HUDEP-2 (cell line): ENCODE data around the gene CUX1.

ENCODE experiments used
- DNase-seq, 76 experiments: peaks; one replicate each; lab custom pipeline; 2025; ENCODE audit not compliant: unreplicated experiment in 76 of 76; lab: John Stamatoyannopoulos, UW

CUX1 gene, protein sequence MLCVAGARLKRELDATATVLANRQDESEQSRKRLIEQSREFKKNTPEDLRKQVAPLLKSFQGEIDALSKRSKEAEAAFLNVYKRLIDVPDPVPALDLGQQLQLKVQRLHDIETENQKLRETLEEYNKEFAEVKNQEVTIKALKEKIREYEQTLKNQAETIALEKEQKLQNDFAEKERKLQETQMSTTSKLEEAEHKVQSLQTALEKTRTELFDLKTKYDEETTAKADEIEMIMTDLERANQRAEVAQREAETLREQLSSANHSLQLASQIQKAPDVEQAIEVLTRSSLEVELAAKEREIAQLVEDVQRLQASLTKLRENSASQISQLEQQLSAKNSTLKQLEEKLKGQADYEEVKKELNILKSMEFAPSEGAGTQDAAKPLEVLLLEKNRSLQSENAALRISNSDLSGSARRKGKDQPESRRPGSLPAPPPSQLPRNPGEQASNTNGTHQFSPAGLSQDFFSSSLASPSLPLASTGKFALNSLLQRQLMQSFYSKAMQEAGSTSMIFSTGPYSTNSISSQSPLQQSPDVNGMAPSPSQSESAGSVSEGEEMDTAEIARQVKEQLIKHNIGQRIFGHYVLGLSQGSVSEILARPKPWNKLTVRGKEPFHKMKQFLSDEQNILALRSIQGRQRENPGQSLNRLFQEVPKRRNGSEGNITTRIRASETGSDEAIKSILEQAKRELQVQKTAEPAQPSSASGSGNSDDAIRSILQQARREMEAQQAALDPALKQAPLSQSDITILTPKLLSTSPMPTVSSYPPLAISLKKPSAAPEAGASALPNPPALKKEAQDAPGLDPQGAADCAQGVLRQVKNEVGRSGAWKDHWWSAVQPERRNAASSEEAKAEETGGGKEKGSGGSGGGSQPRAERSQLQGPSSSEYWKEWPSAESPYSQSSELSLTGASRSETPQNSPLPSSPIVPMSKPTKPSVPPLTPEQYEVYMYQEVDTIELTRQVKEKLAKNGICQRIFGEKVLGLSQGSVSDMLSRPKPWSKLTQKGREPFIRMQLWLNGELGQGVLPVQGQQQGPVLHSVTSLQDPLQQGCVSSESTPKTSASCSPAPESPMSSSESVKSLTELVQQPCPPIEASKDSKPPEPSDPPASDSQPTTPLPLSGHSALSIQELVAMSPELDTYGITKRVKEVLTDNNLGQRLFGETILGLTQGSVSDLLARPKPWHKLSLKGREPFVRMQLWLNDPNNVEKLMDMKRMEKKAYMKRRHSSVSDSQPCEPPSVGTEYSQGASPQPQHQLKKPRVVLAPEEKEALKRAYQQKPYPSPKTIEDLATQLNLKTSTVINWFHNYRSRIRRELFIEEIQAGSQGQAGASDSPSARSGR (N-terminal part only)

DNA sequence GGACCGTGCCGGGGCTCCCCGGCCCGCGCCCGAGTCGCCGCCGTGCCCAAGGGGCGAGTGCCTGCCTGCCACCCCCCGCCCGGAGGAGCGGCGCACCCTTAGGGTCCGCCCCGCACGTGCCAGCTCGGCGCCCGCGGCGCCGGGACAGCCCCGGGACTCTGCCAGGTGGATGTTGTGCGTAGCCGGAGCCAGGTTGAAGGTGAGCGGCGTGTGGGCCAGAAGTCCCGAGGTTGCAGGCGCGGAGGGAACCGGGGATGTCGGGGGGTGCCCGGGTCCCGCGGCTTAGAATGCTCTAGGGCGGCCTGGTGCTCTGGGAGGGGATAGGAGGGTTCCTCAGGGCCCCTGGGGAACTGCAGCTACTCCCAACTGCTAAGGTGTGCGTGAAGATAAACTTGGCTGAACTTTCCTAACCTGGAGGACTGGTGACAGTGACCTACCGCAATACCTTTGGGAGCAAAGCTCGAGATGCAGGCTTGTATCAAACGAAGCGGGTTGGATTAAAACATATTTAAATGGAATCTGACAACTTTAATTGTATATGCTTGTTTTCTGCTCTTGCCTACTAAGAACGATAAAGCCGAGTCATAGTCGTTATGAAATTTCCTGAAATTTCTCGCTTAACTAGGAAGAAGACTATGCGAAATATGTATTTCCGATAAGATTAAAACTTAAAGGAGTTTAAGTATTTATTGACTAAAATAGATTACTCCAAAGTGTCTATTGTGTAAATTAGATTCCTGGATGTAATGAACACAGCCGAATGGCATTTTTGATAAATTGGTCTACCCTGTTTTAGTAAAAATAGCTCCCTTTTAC is at the start of gene CUX1:
CUX1 (plus strand) TSS at position 156 of the 816 bp plus-strand sequence; CDS start at position 170, 14 bp downstream.
- peak in 28 of 76 experiments; percentile 1 to 47 (median 21) for DNase-seq

DNA sequence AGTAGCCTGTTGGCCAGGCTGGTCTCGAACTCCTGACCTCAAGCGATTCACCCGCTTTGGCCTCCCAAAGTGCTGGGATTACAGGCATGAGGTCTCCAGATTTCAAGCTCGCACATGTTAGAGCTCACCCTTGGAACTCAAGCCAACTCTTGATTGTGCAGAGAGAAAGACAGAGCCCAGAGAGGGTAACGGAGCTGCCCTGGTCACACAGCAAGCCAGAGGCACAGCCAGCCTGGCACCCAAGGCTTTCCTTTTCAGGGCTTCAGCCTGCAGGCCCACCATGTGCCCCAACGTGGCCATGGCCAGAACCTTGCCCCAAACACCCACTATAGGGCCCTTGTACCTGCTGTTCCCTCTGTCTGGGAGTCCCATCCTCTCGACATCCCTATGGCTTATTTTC is 49.1 kb upstream of the CUX1 start:
- DNase-seq: no peak

DNA sequence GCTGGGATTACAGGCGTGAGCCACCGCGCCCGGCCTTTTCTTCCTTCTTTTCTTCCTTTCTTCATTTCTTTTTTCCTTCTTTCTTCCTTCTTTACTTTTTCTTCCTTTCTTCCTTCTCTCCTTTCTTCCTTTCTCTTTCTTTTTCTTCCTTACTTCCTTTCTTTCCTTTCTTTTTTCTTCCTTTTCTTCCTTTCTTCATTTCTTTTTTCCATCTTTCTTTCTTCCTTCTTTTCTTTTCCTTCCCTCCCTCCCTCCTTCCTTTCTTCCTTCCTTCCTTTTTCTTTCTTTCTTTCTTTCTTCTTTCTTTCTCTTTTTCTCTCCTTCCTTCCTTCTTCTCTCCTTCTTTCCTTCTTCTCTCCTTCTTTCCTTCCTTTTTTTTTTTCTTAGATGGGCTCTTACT is 47.0 kb upstream of the CUX1 start:
- DNase-seq: no peak

DNA sequence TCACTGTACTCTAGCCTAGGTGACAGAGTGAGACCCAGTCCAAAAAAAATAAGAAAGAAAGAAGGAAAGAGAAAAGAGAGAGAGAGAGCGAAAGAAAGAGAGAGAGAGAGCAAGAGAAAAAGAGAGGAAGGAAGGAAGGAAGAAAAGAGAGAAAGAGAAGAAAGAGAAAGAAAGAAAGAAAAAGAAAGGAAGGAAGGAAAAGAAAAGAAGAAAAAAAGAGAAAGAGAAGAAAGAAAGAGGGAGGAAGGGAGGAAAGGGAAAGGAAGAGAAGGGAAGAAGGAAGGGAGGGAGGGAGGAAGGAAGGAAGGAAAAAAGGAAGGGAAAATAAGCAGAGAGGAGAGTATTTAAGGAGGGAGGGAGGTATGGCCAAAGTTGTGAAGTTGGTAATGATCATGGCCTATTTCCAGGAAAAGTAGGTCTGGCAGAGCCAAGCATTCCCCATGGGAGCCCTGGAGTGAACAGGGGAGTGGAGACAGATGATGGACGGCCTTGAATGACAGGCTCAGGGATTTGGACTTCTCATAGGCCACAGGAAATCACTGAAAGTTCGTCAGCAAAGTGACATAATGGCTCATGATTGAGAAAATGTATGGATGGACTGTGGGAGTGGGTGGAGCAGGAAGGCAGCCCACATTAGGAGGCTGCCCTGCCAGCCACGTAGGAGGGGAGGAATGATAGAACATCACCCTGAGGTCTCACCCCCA is 44.8 kb upstream of the CUX1 start:
- no peak for DNase-seq

DNA sequence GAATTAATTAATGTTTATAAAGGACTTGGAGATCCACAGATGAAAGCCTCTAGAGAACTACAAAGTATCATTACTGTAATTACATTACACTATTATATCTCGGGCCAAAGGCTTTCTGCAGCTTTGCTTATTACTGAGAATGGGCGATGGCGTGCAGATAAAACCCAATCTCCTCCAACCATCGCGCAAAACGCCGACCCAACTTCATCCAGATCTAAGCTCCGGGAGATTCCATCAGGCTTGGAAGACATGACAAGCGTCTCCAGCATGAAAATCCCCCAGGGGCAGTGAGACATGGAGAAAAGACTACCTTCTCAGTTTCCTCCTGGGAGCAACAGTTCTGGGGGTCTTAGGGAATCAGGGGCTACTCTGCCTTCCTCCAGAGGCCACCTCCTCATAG is 42.2 kb upstream of the CUX1 start:
- no peak for DNase-seq

DNA sequence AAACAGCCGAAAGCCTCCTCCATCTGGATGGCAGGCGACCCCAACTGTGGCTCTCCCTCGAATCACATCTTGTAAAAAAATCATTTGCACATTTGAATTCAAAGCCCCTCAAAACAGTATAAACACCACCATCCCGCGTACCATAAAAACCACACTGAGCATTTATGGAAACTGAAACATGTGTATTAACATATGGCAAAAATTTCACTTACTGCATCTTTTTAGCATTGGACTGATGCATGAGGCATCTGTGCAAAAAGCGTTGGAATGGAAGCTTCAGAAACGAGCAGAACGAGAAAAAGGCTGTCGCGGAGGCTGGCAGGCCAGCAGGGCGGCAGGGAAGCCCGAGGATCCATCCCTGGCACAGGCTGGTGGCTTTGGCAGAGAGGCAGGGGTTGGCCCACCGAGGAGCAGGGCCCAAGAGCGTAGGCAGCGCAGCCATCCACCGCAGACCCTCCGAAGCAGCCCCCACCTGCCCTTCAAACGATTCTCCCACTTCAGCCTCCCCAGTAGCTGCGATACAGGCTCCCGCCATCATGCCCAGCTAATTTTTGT is 39.3 kb upstream of the CUX1 start:
- no peak for DNase-seq

DNA sequence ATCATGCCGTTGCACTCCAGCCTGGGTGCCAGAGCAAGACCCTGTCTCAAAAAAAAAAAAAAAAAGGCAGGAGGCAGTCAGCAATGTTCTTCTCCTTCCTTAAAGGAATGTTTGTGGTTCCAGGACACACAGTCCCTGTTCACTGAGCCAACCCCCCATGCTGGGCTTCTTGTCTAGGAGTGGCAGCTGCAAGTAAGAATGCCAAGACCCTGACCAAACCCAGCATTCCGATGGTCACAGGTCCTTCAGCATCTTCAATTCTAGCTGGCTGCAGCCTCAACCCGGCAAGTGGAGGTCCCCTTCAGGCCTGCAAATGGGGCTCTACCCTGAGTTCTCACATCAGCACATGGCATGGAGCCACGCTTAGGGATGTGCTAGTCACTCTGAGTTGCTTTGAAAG is 38.2 kb upstream of the CUX1 start:
- no peak for DNase-seq

DNA sequence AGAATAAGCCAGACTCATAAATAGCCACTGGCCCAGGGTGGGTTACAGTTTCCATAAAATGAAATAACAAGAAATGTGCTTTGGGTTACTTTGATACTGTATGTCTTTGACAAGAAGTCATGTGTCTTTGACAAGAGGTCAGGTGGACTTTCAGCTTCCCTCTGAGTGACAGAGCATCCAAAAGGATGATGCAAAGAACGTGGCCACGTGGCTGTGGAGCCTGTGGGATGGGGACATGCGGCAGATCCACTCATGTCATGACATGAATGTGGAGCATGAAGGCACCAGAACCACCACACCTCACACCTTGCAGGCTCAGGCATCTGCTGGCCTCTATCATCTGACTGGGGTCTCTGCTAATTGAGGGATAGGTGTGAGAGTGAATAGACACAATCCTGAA is 37.1 kb upstream of the CUX1 start:
- DNase-seq: no peak

DNA sequence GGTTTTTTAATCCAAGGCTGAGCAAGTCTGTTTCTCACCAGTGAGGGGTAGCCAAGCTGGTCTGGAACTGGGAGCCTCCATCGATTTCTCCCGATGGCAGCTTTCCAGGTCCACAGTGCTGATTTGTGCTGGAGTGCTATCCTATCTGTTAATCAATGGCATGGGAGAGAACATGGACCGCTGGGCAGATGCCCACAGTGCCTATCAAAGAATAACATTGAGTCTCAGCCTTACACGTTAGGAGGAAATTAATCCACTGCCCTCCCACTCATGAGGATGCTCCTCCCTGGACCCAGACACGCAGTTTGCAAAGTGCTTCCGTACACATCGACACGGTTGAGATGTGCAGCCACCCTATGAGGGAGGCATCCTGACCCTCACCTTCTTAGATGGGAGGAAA is 36.0 kb upstream of the CUX1 start:
- no peak for DNase-seq

DNA sequence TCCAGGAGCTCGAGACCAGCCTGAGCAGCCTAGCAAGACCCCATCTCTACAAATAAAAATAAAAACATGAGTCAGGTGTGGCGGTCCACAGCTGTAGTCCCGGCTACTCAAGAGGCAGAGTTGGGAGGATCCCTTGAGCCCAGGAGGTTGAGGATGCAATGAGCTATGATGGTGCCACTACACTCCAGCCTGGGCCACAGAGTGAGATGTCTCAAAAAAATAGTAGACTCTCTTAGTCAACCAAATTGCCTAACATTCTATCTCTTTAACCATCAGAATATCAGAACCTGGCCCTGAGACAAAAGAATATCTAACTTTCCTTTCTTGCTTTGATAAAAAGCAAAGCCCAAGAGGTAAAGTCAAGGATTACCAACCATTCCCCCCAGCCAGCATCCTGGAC is 35.0 kb upstream of the CUX1 start:
- DNase-seq: no peak

DNA sequence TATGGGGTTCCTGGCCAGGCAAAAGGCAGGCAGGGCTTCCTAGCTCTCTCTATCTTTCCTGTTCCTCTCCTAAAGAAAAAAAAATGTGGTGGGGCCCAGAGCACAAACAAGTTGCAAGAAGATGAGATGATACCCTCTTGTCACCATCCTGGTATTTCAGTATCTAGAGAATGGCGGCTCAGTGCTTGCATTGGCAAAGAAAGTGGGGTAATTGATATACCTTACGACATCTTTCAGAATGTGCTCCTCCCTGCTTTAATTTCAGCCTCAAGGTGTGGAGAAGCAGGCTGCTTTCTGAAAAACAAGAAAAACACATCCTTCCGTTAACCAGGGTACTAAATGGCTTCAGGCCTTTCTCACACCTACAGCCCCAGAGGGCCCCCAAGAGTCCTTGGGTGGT is 34.5 kb upstream of the CUX1 start:
- DNase-seq: no peak

DNA sequence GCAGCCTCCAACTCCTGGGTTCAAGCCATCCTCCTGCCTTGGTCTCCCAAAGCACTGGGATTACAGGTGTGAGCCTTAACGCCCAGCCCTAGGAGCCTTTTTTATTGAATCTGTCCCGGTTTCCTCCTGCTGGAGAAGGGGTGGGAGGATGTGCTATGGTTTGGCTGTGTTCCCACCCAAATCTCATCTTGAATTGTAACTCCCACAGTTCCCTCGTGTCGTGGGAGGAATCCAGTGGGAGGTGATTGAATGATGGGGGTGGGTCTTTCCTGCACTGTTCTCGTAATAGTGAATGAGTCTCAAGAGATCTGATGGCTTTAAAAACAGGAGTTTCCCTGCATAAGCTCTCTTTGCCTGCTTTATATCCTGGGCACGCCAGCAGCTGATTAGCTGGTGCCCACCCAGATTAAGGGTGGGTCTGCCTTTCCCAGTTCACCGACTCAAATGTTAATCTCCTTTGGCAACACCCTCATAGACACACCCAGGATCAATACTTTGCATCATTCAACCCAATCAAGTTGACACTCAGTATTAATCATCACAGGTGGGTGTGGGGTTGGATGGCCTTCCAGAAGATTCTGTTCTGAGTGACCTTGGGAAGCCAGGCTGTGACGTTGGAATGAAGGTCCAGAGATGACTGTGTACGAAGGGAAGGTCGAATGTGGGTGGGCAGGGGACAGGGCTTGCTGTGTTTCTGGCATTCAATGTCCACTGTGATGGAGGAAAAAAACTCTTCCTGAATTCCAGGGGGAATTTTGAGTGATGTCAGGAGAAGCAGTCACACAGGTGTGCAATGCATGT is 33.8 kb upstream of the CUX1 start:
- no peak for DNase-seq

DNA sequence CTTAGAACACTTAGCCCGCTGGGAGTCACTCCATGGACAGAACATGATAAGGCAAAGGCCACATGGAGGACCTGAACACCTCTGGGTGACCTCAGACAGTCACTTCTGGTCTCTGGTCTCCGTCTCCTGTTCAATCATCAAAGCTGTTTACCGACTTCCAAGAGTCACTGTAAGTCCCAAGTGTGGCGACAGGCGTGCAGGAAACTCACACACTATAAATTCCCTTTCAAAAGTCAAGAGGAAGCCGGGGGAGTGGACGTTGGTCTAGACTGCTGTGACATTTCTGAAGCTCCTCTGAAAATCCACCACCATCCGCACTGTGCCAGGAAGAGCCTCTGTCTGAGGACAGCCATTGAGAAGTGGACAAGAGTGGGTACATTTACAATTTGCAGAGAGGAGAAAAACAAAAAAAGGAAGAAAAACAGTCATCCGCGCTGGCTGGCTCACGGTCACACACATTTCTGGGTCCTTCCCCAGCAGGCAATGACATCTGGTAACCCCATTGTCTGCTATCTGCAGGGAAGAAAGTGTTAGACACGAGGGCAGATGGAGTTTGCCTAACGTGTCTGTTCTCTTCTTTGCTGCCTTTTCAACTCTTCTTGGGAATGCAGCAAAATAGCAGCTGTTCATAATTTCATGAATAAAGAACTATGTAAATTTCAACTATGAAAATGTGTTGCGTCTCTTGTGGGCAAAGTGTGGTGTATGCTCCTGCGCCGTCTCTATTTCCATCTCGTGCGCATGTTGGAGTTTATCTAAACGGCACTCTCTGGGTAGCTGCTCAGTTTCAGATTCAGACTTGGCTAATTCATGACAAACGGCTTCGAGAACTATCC is 32.9 kb upstream of the CUX1 start:
- DNase-seq: no peak

DNA sequence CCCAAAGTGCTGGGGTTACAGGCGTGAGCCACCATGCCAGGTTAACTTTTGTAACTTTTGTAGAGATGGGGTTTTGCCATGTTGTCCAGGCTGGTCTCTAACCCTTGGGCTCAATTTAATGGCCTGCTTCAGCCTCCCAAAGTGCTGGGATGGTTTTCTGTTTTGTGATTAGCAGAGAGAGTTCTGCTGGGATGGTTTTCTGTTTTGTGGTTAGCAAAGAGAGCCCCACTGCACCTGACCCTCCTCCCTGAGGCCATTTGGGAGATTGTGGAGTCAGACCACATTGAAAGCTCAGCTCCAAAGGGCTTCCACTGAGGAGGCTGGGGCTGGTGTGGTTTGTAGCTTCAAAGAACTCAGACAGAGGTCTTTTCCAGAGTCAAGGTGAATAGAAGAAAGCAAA is 29.6 kb upstream of the CUX1 start:
- DNase-seq: no peak

DNA sequence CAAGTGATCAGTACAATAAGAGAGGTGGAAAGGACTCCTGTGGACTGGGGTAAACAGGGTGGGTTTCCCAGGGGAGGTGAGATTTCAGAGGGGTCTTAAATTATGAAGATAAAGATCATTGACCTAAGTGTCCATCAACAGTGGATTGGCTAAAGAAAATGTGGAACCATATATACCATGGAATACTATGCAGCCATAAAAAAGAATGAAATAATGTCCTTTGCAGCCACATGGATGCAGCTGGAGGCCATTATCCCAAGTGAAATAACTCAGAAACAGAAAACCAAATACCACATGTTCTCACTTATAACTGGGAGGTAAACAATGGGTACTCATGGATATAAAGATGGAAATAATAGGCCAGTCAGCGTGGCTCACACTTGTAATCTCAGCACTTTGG is 28.9 kb upstream of the CUX1 start:
- no peak for DNase-seq

DNA sequence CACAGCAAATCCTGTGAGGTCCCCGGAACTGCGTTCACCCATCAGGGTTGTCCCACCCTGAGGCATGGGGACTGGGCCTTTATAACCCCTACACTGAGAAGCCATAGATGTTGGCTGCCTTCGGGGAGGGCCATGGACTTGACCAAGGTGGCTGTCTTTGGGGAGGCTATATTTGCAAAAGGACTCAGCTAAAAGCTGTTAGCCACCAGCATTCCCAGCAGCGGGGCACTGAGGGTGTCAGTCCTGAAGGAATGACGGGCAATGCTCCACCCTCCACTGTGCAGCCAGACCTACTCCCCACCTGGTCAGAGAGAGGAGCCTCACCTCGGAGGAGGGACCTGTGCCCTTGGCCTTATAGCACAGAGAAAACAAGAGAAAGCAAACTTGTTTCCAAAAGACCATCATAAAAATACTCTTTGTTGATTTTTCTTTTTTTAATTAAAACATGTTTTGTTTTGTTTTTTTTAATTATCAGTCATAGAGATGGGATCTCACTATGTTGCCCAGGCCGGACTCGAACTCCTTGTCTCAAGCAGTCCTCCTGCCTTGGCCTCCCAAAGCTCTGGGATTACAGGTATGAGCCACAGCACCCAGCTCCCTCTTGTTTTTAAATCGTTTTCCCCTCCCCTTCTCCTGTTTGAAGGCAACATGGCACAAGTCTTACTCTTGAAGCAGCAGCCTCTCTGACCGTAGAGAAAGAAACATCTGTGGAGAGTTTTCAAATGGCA is 26.7 kb upstream of the CUX1 start:
- DNase-seq: no peak
